GM23338 (cell line): Measurements from ENCODE around the gene JAG1. TPM values are rescaled to one million over a fixed set of nuclear protein-coding genes. Genes with fewer than 3 reads are reported as not detected.
"Not testable (repeated sequence)": the region's sequence is repeated elsewhere in the genome, so short reads cannot be mapped to it uniquely, and the experiment has no call there.

Source experiments
- ATAC-seq: fragments of 200-7000 bp; cut with Tn5 transposase; 3 replicates; pipeline ENCODE4 v1.9.1; 2020
- DNase-seq: peaks from one replicate; pipeline ENCODE4 v3.0.0-alpha.2; 2015; ENCODE audit warnings: low spot score
- H2AFZ ChIP-seq: fragments of 200-600 bp; sonication (generic); 2 replicates; pipeline ENCODE4 v1.8.0; 2016; ENCODE audit warnings: antibody characterized with exemption, mild to moderate bottlenecking, moderate library complexity
- H3F3A ChIP-seq: fragments of 200-600 bp; sonication (generic); replicated peaks from 2 replicates; pipeline ENCODE4 v1.8.0; 2017; ENCODE audit warnings: antibody characterized with exemption, mixed run types, low read depth
- H3K27ac ChIP-seq: fragments of 200-600 bp; sonication (generic); 2 replicates; pipeline ENCODE4 v1.6.1; 2016; ENCODE audit warnings: low read depth
- H3K27me3 ChIP-seq: fragments of 200-600 bp; sonication (generic); 2 replicates; pipeline ENCODE4 v1.8.0; 2016; ENCODE audit warnings: mild to moderate bottlenecking, mixed run types, moderate library complexity; ENCODE audit not compliant: insufficient read depth
- H3K36me3 ChIP-seq: fragments of 200-600 bp; sonication (generic); 2 replicates; pipeline ENCODE4 v1.8.0; 2016; ENCODE audit warnings: mild to moderate bottlenecking; ENCODE audit not compliant: insufficient read depth
- H3K4me1 ChIP-seq: fragments of 200-600 bp; sonication (generic); 2 replicates; pipeline ENCODE4 v1.8.0; 2016; ENCODE audit warnings: mild to moderate bottlenecking, moderate library complexity; ENCODE audit not compliant: insufficient read depth
- H3K4me2 ChIP-seq: fragments of 200-600 bp; sonication (generic); 2 replicates; pipeline ENCODE4 v1.7.1; 2017; ENCODE audit warnings: mixed run types
- H3K4me3 ChIP-seq: fragments of 200-600 bp; sonication (generic); 2 replicates; pipeline ENCODE4 v1.6.1; 2016; ENCODE audit warnings: mixed run types
- H3K79me2 ChIP-seq: fragments of 200-600 bp; sonication (generic); replicated peaks from 2 replicates; pipeline ENCODE4 v1.8.0; 2017; ENCODE audit warnings: mild to moderate bottlenecking; ENCODE audit not compliant: insufficient read depth
- H3K9me2 ChIP-seq: fragments of 200-600 bp; sonication (generic); 2 replicates; pipeline ENCODE4 v1.8.0; 2017; ENCODE audit not compliant: insufficient read depth
- H4K20me1 ChIP-seq: fragments of 200-600 bp; sonication (generic); replicated peaks from 2 replicates; pipeline ENCODE4 v1.8.0; 2017; ENCODE audit warnings: mild to moderate bottlenecking; ENCODE audit not compliant: insufficient read depth
- H3K27ac Mint-ChIP-seq: 2 replicates; pipeline ENCODE4 v1.8.0; 2020; ENCODE audit warnings: inconsistent platforms, mild to moderate bottlenecking, moderate library complexity, mixed read lengths
- H3K27me3 Mint-ChIP-seq: 3 replicates; pipeline ENCODE4 v1.8.0; 2022; ENCODE audit warnings: low read depth, mild to moderate bottlenecking, moderate library complexity, mixed read lengths, inconsistent platforms; ENCODE audit not compliant: insufficient read depth, poor library complexity
- H3K36me3 Mint-ChIP-seq: 3 replicates; pipeline ENCODE4 v1.8.0; 2021; ENCODE audit warnings: low read depth, mild to moderate bottlenecking, inconsistent platforms, moderate library complexity, mixed read lengths
- H3K4me1 Mint-ChIP-seq: 3 replicates; pipeline ENCODE4 v1.8.0; 2020; ENCODE audit warnings: mild to moderate bottlenecking, inconsistent platforms, mixed read lengths
- H3K4me3 Mint-ChIP-seq: 3 replicates; pipeline ENCODE4 v1.8.0; 2021; ENCODE audit warnings: moderate library complexity, mild to moderate bottlenecking, inconsistent platforms, mixed read lengths
- H3K9me3 Mint-ChIP-seq: 3 replicates; pipeline ENCODE4 v1.8.0; 2020; ENCODE audit warnings: moderate library complexity, mild to moderate bottlenecking, inconsistent platforms, mixed read lengths
- CREB1 ChIP-seq: fragments of 250-450 bp; sonication (Bioruptor Pico); IDR thresholded peaks from 2 replicates; pipeline ENCODE4 v1.5.0; 2020; ENCODE audit warnings: low read depth, mild to moderate bottlenecking, moderate library complexity
- EZH2phosphoT487 ChIP-seq: fragments of 200-600 bp; sonication (generic); IDR thresholded peaks from one replicate; pipeline ENCODE4 v1.8.1; 2018; ENCODE audit warnings: antibody characterized with exemption; ENCODE audit not compliant: unreplicated experiment
- NANOG ChIP-seq: IDR thresholded peaks from 2 replicates; pipeline ENCODE4 v1.6.1; 2016; ENCODE audit warnings: antibody characterized with exemption, borderline replicate concordance
- POLR2AphosphoS5 ChIP-seq: IDR thresholded peaks from 2 replicates; pipeline ENCODE4 v1.6.1; 2016; ENCODE audit warnings: antibody characterized with exemption, low read depth
- ZNF331 ChIP-seq: fragments of 250-450 bp; sonication (Bioruptor Pico); IDR thresholded peaks from 2 replicates; pipeline ENCODE4 v1.5.0; 2020; ENCODE audit warnings: low read depth, mild to moderate bottlenecking, moderate library complexity
- ZNF462 ChIP-seq: fragments of 250-450 bp; sonication (Bioruptor Pico); IDR thresholded peaks from 2 replicates; pipeline ENCODE4 v1.5.0; 2020; ENCODE audit warnings: mild to moderate bottlenecking, moderate library complexity
- polyA plus RNA-seq: library from polyadenylated mRNA; unstranded; fragments of >200 nt; fragmentation: Nextera tagmentation; extraction: Ambion mirVana; gene quantifications from 2 replicates; pipeline ENCODE4 v1.2.1, GENCODE V29; 2016
- total RNA-seq: library from RNA; depleted of rRNA; stranded (reverse); fragments of >200 nt; shearing (Covaris generic); gene quantifications from 2 replicates; pipeline ENCODE4 v1.2.3, GENCODE V29; 2014

The JAG1 gene
- total and polyA plus RNA-seq, 2 experiments from 2014 or later, result 9.7 to 46.5 TPM

GRCh38 chr20:10619427-10619826, 54.4 kb downstream of the JAG1 start:
- peak overlapping the region; percentile 33 for H3K4me3 ChIP-seq
- peaks cover 6% of the 10 kb centered on the region; the same call in 2 of the 3 replicates for H3K36me3 Mint-ChIP-seq
- peak overlapping the region; percentile 35 for H3K27ac ChIP-seq
- TF ChIP-seq ZNF462 (CRISPR knock-in tag) (no peak), POLR2AphosphoS5 (no peak), CREB1 (no peak), EZH2phosphoT487 (no peak)
- H3K27me3 ChIP-seq, result peaks cover 10% of the 10 kb centered on the region; the same call in 1 of the 2 replicates
- DNase-seq (peak; percentile 76), ATAC-seq (peak; percentile 76)
- no peak overlapping the region for H3K27ac Mint-ChIP-seq
- peaks cover 2% of the 10 kb centered on the region for H3K27me3 Mint-ChIP-seq
- H4K20me1 ChIP-seq, result no peaks in the 10 kb centered on the region; the same call in 1 of the 2 replicates
- H3K4me1 ChIP-seq, result peaks cover 21% of the 10 kb centered on the region
- H3K9me3 Mint-ChIP-seq, result no peaks in the 10 kb centered on the region
- no peaks in the 10 kb centered on the region for H3F3A ChIP-seq
- no peak overlapping the region for H2AFZ ChIP-seq
- peak overlapping the region; percentile 58 for H3K4me2 ChIP-seq
- H3K79me2 ChIP-seq, result no peaks in the 10 kb centered on the region
- no peaks in the 10 kb centered on the region for H3K36me3 ChIP-seq
- H3K4me1 Mint-ChIP-seq, result peaks cover 30% of the 10 kb centered on the region
- H3K9me2 ChIP-seq, result peaks cover 3% of the 10 kb centered on the region; the same call in 1 of the 2 replicates
- no peak overlapping the region for H3K4me3 Mint-ChIP-seq

- ATAC-seq (peak; percentile 70), DNase-seq (peak; percentile 70)
- TF ChIP-seq NANOG (0 out of 2 replicates have a peak, but pooled peaks have one; percentile 23), ZNF331 (no peak)
- Histone ChIP-seq H2AFZ (no peak overlapping the region), H3K9me2 (peaks cover 7% of the 10 kb centered on the region; the same call in 1 of the 2 replicates), H3K4me2 (peak overlapping the region; percentile 73), H3K27me3 (peaks cover 10% of the 10 kb centered on the region; the same call in 1 of the 2 replicates), H3K27ac (peak overlapping the region; percentile 35), H4K20me1 (no peaks in the 10 kb centered on the region; the same call in 1 of the 2 replicates), H3K4me1 (peaks cover 21% of the 10 kb centered on the region), H3K4me3 (peak overlapping the region; percentile 34), H3K36me3 (no peaks in the 10 kb centered on the region), H3F3A (no peaks in the 10 kb centered on the region), H3K79me2 (no peaks in the 10 kb centered on the region)
- Mint-ChIP-seq H3K27ac (no peak overlapping the region), H3K4me3 (peak overlapping the region; percentile 36; the same call in 1 of the 3 replicates), H3K27me3 (peaks cover 2% of the 10 kb centered on the region), H3K36me3 (peaks cover 4% of the 10 kb centered on the region; the same call in 2 of the 3 replicates), H3K9me3 (no peaks in the 10 kb centered on the region), H3K4me1 (peaks cover 30% of the 10 kb centered on the region)
Measured at GRCh38 chr20:10618611-10619245, 55.1 kb downstream of the JAG1 start.

- not testable (repeated sequence) for H3K79me2 ChIP-seq, H3K9me2 ChIP-seq, ATAC-seq, H3K4me3 ChIP-seq, H3K36me3 Mint-ChIP-seq, DNase-seq, H3K27ac ChIP-seq, H3K4me3 Mint-ChIP-seq, H3K27me3 Mint-ChIP-seq, H3K9me3 Mint-ChIP-seq, H3K27ac Mint-ChIP-seq, H3F3A ChIP-seq, H3K36me3 ChIP-seq, H3K27me3 ChIP-seq, H3K4me2 ChIP-seq, H2AFZ ChIP-seq, H4K20me1 ChIP-seq
- peaks cover 30% of the 10 kb centered on the region for H3K4me1 Mint-ChIP-seq
- peaks cover 21% of the 10 kb centered on the region for H3K4me1 ChIP-seq
Measured at GRCh38 chr20:10617549-10618133, 56.2 kb downstream of the JAG1 start.
